Neural cell (in vitro differentiated cells): Measurements from ENCODE around the gene DUS3L. TPM values are rescaled to one million over a fixed set of nuclear protein-coding genes. Genes with fewer than 3 reads are reported as not detected.

Source experiments
- H2AFZ ChIP-seq: fragments of 200-600, 300-800 bp; sonication (generic), shearing (Covaris generic); 2 replicates; pipeline ENCODE4 v1.6.0; 2014; ENCODE audit warnings: low read depth, mild to moderate bottlenecking, antibody characterized with exemption, low read length, moderate library complexity
- H3F3A ChIP-seq: fragments of 200-600 bp; shearing (Covaris generic); 2 replicates; pipeline ENCODE4 v1.6.1; 2016; ENCODE audit warnings: mild to moderate bottlenecking, moderate library complexity, mixed read lengths, antibody characterized with exemption, low read length; ENCODE audit not compliant: insufficient read depth, poor library complexity, severe bottlenecking
- H3K27ac ChIP-seq: fragments of 200-600, 300-800 bp; sonication (generic), shearing (Covaris generic); 2 replicates; pipeline ENCODE4 v1.5.1; 2014; ENCODE audit warnings: mild to moderate bottlenecking, low read length, moderate library complexity
- H3K27me3 ChIP-seq: fragments of 300-800, 200-600 bp; sonication (generic), shearing (Covaris generic); 2 replicates; pipeline ENCODE4 v1.6.0; 2014; ENCODE audit warnings: mild to moderate bottlenecking, low read depth, low read length, moderate library complexity; ENCODE audit not compliant: insufficient read depth
- H3K36me3 ChIP-seq: fragments of 300-800, 200-600 bp; sonication (generic), shearing (Covaris generic); 2 replicates; pipeline ENCODE4 v1.5.1; 2014; ENCODE audit warnings: mild to moderate bottlenecking, antibody characterized with exemption, low read length, moderate library complexity; ENCODE audit not compliant: insufficient read depth
- H3K4me2 ChIP-seq: fragments of 300-800, 200-600 bp; sonication (generic), shearing (Covaris generic); 2 replicates; pipeline ENCODE4 v1.6.0; 2014; ENCODE audit warnings: mild to moderate bottlenecking, low read length
- H3K4me3 ChIP-seq: fragments of 300-800, 200-600 bp; sonication (generic), shearing (Covaris generic); 2 replicates; pipeline ENCODE4 v1.5.1; 2014; ENCODE audit warnings: mild to moderate bottlenecking, low read length, moderate library complexity
- H3K79me2 ChIP-seq: fragments of 200-600 bp; shearing (Covaris generic); replicated peaks from 2 replicates; pipeline ENCODE4 v1.6.0; 2014; ENCODE audit warnings: mild to moderate bottlenecking, low read length, moderate library complexity; ENCODE audit not compliant: insufficient read depth
- H3K9ac ChIP-seq: fragments of 300-800, 200-600 bp; sonication (generic), shearing (Covaris generic); 2 replicates; pipeline ENCODE4 v1.6.1; 2016; ENCODE audit warnings: mild to moderate bottlenecking, low read length, mixed read lengths
- H3K9me2 ChIP-seq: fragments of 200-600 bp; shearing (Covaris generic); 2 replicates; pipeline ENCODE4 v1.6.1; 2016; ENCODE audit warnings: mild to moderate bottlenecking, low read length, mixed read lengths; ENCODE audit not compliant: insufficient read depth
- H3K9me3 ChIP-seq: fragments of 200-600, 300-800 bp; sonication (generic), shearing (Covaris generic); 2 replicates; pipeline ENCODE4 v1.6.1; 2016; ENCODE audit warnings: mild to moderate bottlenecking, mixed run types, low read length, moderate library complexity, mixed read lengths
- H4K20me1 ChIP-seq: fragments of 200-600 bp; shearing (Covaris generic); 2 replicates; pipeline ENCODE4 v1.6.1; 2016; ENCODE audit warnings: mild to moderate bottlenecking, mixed run types; ENCODE audit not compliant: insufficient read depth
- CTCF ChIP-seq: fragments of 450-650 bp; IDR thresholded peaks from 2 replicates; pipeline ENCODE4 v1.5.1; 2014; ENCODE audit warnings: antibody characterized with exemption, mild to moderate bottlenecking, moderate library complexity; ENCODE audit not compliant: poor library complexity, severe bottlenecking
- EP300 ChIP-seq: fragments of 450-650 bp; conservative IDR thresholded peaks from 2 replicates; pipeline ENCODE4 v1.6.1; 2014; ENCODE audit warnings: antibody characterized with exemption, mild to moderate bottlenecking, moderate library complexity; ENCODE audit not compliant: poor library complexity, severe bottlenecking
- EZH2 ChIP-seq: fragments of 200-600, 300-800 bp; shearing (Covaris generic), sonication (generic); IDR thresholded peaks from 2 replicates; pipeline ENCODE4 v1.6.1; 2014; ENCODE audit warnings: antibody characterized with exemption, low read length, borderline replicate concordance, mild to moderate bottlenecking; ENCODE audit not compliant: insufficient read depth, poor library complexity, severe bottlenecking
- MXI1 ChIP-seq: fragments of 450-650 bp; conservative IDR thresholded peaks from 2 replicates; pipeline ENCODE4 v1.6.1; 2014; ENCODE audit warnings: antibody characterized with exemption, mild to moderate bottlenecking; ENCODE audit not compliant: poor library complexity, severe bottlenecking
- POLR2AphosphoS5 ChIP-seq: IDR thresholded peaks from 2 replicates; pipeline ENCODE4 v1.6.1; 2012
- RAD21 ChIP-seq: fragments of 450-650 bp; conservative IDR thresholded peaks from 2 replicates; pipeline ENCODE4 v1.6.1; 2014; ENCODE audit warnings: antibody characterized with exemption, mild to moderate bottlenecking, moderate library complexity
- REST ChIP-seq: IDR thresholded peaks from 2 replicates; pipeline ENCODE4 v1.6.1; 2012; ENCODE audit warnings: borderline replicate concordance
- SMC3 ChIP-seq: fragments of 450-650 bp; conservative IDR thresholded peaks from 2 replicates; pipeline ENCODE4 v1.6.1; 2014; ENCODE audit warnings: antibody characterized with exemption, mild to moderate bottlenecking, moderate library complexity; ENCODE audit not compliant: poor library complexity
- TAF1 ChIP-seq: IDR thresholded peaks from 2 replicates; pipeline ENCODE4 v1.6.1; 2012; ENCODE audit warnings: low read depth
- polyA plus RNA-seq: library from polyadenylated mRNA; depleted of rRNA; stranded (reverse); fragments of >200 nt; gene quantifications from 2 replicates; pipeline ENCODE4 v1.2.3, GENCODE V29; 2014

Gene DUS3L
- polyA plus RNA-seq, 1 donor from 2014 or later = 34.2 TPM

- Histone ChIP-seq H3K36me3 (no peaks in the 10 kb centered on the region), H2AFZ (no peak overlapping the region), H3K9me2 (no peaks in the 10 kb centered on the region), H4K20me1 (no peaks in the 10 kb centered on the region), H3F3A (no peaks in the 10 kb centered on the region), H3K9me3 (no peaks in the 10 kb centered on the region), H3K4me3 (no peak overlapping the region), H3K79me2 (no peaks in the 10 kb centered on the region), H3K4me2 (no peak overlapping the region), H3K27ac (no peak overlapping the region), H3K9ac (no peak overlapping the region), H3K27me3 (no peaks in the 10 kb centered on the region)
- no peak for TF ChIP-seq EP300
- no peak for TF ChIP-seq RAD21
- TF ChIP-seq MXI1 = no peak
- TF ChIP-seq SMC3 = no peak
- no peak for TF ChIP-seq CTCF
- no peak for TF ChIP-seq POLR2AphosphoS5
- no peak for TF ChIP-seq REST
- TF ChIP-seq TAF1 = no peak
- TF ChIP-seq EZH2 = no peak
Observed at GRCh38 chr19:5774921-5775320, 16.0 kb downstream of the DUS3L start.

GRCh38 chr19:5773276-5773675, 17.7 kb downstream of the DUS3L start:
- no peaks in the 10 kb centered on the region for H3K9me2 ChIP-seq
- H3K27me3 ChIP-seq = no peaks in the 10 kb centered on the region
- H3K9me3 ChIP-seq = no peaks in the 10 kb centered on the region
- H3K9ac ChIP-seq = no peak overlapping the region
- no peak overlapping the region for H2AFZ ChIP-seq
- no peaks in the 10 kb centered on the region for H4K20me1 ChIP-seq
- H3K4me3 ChIP-seq = no peak overlapping the region
- H3K4me2 ChIP-seq = no peak overlapping the region
- no peaks in the 10 kb centered on the region for H3K79me2 ChIP-seq
- H3K27ac ChIP-seq = no peak overlapping the region
- no peaks in the 10 kb centered on the region for H3K36me3 ChIP-seq
- TF ChIP-seq POLR2AphosphoS5 = no peak
- TF ChIP-seq MXI1 = no peak
- TF ChIP-seq EP300 = no peak
- TF ChIP-seq EZH2 = no peak
- TF ChIP-seq RAD21 = no peak
- no peak for TF ChIP-seq TAF1
- TF ChIP-seq CTCF = no peak
- no peak for TF ChIP-seq SMC3
- no peak for TF ChIP-seq REST
- no peaks in the 10 kb centered on the region for H3F3A ChIP-seq
